Stomach smooth muscle (tissue), 2 donors: Measurements from ENCODE around the gene FBXW2.

ENCODE experiments used
- H3K27ac ChIP-seq: one replicate; pipeline ENCODE4 v1.7.0; 2013; ENCODE audit warnings: mild to moderate bottlenecking, low read length, inconsistent platforms
- H3K27me3 ChIP-seq, 2 donors: one replicate each; pipeline ENCODE4 v1.7.0; 2013; ENCODE audit warnings: low read length in 2 of 2; ENCODE audit not compliant: insufficient read depth in 2 of 2, control insufficient read depth in 1 of 2
- H3K36me3 ChIP-seq, 2 donors: one replicate each; pipeline ENCODE4 v1.7.0; 2013; ENCODE audit warnings: low read length in 2 of 2; ENCODE audit not compliant: control insufficient read depth in 2 of 2, insufficient read depth in 2 of 2
- H3K4me1 ChIP-seq: one replicate; pipeline ENCODE4 v1.7.0; 2013; ENCODE audit warnings: low read length; ENCODE audit not compliant: control insufficient read depth, insufficient read depth
- H3K4me3 ChIP-seq, 2 donors: one replicate each; pipeline ENCODE4 v1.7.0; 2013; ENCODE audit warnings: low read length in 2 of 2
- H3K9ac ChIP-seq, 2 donors: one replicate each; pipeline ENCODE4 v1.7.0; 2013; ENCODE audit warnings: low read length in 2 of 2, mild to moderate bottlenecking in 1 of 2
- H3K9me3 ChIP-seq, 2 donors: one replicate each; pipeline ENCODE4 v1.7.0; 2013; ENCODE audit warnings: low read length in 2 of 2; ENCODE audit not compliant: control insufficient read depth in 2 of 2
- donor health status: healthy.
- donor health status: Pancreatic carcinoma.

The FBXW2 gene

GRCh38 chr9:120733190-120733589 is 60.0 kb downstream of the FBXW2 start:
- Histone ChIP-seq H3K27me3 (no peaks in the 10 kb centered on the region), H3K36me3 (no peaks in the 10 kb centered on the region), H3K4me1 (peaks cover 7% of the 10 kb centered on the region), H3K4me3 (no peak overlapping the region), H3K9me3 (no peaks in the 10 kb centered on the region), H3K9ac (no peak overlapping the region), H3K27ac (no peak overlapping the region)

GRCh38 chr9:120730654-120731514 is 62.3 kb downstream of the FBXW2 start:
- H3K9ac ChIP-seq: no peak overlapping the region
- no peaks in the 10 kb centered on the region for H3K27me3 ChIP-seq
- peak overlapping the region; percentile 31 for H3K27ac ChIP-seq
- peaks cover 7% of the 10 kb centered on the region for H3K4me1 ChIP-seq
- H3K9me3 ChIP-seq: no peaks in the 10 kb centered on the region
- no peak overlapping the region for H3K4me3 ChIP-seq
- H3K36me3 ChIP-seq: no peaks in the 10 kb centered on the region

- no peak overlapping the region for H3K9ac ChIP-seq
- no peak overlapping the region for H3K4me3 ChIP-seq
- no peaks in the 10 kb centered on the region for H3K27me3 ChIP-seq
- H3K9me3 ChIP-seq: no peaks in the 10 kb centered on the region
- peaks cover 5% of the 10 kb centered on the region for H3K4me1 ChIP-seq
- no peaks in the 10 kb centered on the region for H3K36me3 ChIP-seq
- no peak overlapping the region for H3K27ac ChIP-seq
Measured at GRCh38 chr9:120729791-120730241, 63.4 kb downstream of the FBXW2 start.

- Histone ChIP-seq H3K9me3 (no peaks in the 10 kb centered on the region), H3K27me3 (no peaks in the 10 kb centered on the region), H3K9ac (no peak overlapping the region), H3K27ac (no peak overlapping the region), H3K4me1 (peaks cover 4% of the 10 kb centered on the region), H3K4me3 (no peak overlapping the region), H3K36me3 (no peaks in the 10 kb centered on the region)
Measured at GRCh38 chr9:120726484-120726883, 66.7 kb downstream of the FBXW2 start.

GRCh38 chr9:120725907-120726306 is 67.3 kb downstream of the FBXW2 start:
- H3K27me3 ChIP-seq: no peaks in the 10 kb centered on the region
- H3K4me1 ChIP-seq: peaks cover under 1% of the 10 kb centered on the region
- no peak overlapping the region for H3K27ac ChIP-seq
- H3K9ac ChIP-seq: no peak overlapping the region
- no peak overlapping the region for H3K4me3 ChIP-seq
- H3K9me3 ChIP-seq: no peaks in the 10 kb centered on the region
- no peaks in the 10 kb centered on the region for H3K36me3 ChIP-seq

GRCh38 chr9:120724757-120725400 is 68.3 kb downstream of the FBXW2 start:
- H3K4me3 ChIP-seq: no peak overlapping the region

GRCh38 chr9:120723565-120723964 is 69.7 kb downstream of the FBXW2 start:
- Histone ChIP-seq H3K27me3 (no peaks in the 10 kb centered on the region), H3K9me3 (no peaks in the 10 kb centered on the region), H3K4me3 (no peak overlapping the region), H3K4me1 (no peaks in the 10 kb centered on the region), H3K27ac (no peak overlapping the region), H3K36me3 (no peaks in the 10 kb centered on the region), H3K9ac (no peak overlapping the region)

More at GRCh38 chr9:120724757-120725400, 68.3 kb downstream of the FBXW2 start:
- H3K9me3 ChIP-seq: no peaks in the 10 kb centered on the region
- no peaks in the 10 kb centered on the region for H3K27me3 ChIP-seq
- no peaks in the 10 kb centered on the region for H3K36me3 ChIP-seq
- H3K4me1 ChIP-seq: no peaks in the 10 kb centered on the region
- H3K9ac ChIP-seq: no peak overlapping the region
- no peak overlapping the region for H3K27ac ChIP-seq

GRCh38 chr9:120720404-120720803 is 72.8 kb downstream of the FBXW2 start:
- H3K27me3 ChIP-seq: no peaks in the 10 kb centered on the region

GRCh38 chr9:120718316-120718715 is 74.9 kb downstream of the FBXW2 start:
- H3K4me1 ChIP-seq: peaks cover 11% of the 10 kb centered on the region
- no peak overlapping the region for H3K4me3 ChIP-seq
- H3K27ac ChIP-seq: no peak overlapping the region
- H3K9me3 ChIP-seq: no peaks in the 10 kb centered on the region
- H3K36me3 ChIP-seq: no peaks in the 10 kb centered on the region
- no peaks in the 10 kb centered on the region for H3K27me3 ChIP-seq
- no peak overlapping the region for H3K9ac ChIP-seq

More at GRCh38 chr9:120720404-120720803, 72.8 kb downstream of the FBXW2 start:
- no peak overlapping the region for H3K4me3 ChIP-seq
- no peaks in the 10 kb centered on the region for H3K9me3 ChIP-seq
- peaks cover 3% of the 10 kb centered on the region for H3K4me1 ChIP-seq
- H3K36me3 ChIP-seq: no peaks in the 10 kb centered on the region
- no peak overlapping the region for H3K27ac ChIP-seq
- no peak overlapping the region for H3K9ac ChIP-seq

GRCh38 chr9:120717176-120717575 is 76.0 kb downstream of the FBXW2 start:
- H3K27ac ChIP-seq: no peak overlapping the region
- H3K36me3 ChIP-seq: no peaks in the 10 kb centered on the region
- H3K9ac ChIP-seq: no peak overlapping the region
- H3K4me3 ChIP-seq: no peak overlapping the region
- peaks cover 17% of the 10 kb centered on the region for H3K4me1 ChIP-seq
- H3K9me3 ChIP-seq: no peaks in the 10 kb centered on the region
- no peaks in the 10 kb centered on the region for H3K27me3 ChIP-seq

- no peak overlapping the region for H3K27ac ChIP-seq
- no peak overlapping the region for H3K4me3 ChIP-seq
- no peak overlapping the region for H3K9ac ChIP-seq
- no peaks in the 10 kb centered on the region for H3K36me3 ChIP-seq
- H3K9me3 ChIP-seq: no peaks in the 10 kb centered on the region
- no peaks in the 10 kb centered on the region for H3K27me3 ChIP-seq
- H3K4me1 ChIP-seq: peaks cover 17% of the 10 kb centered on the region
Measured at GRCh38 chr9:120716483-120716882, 76.7 kb downstream of the FBXW2 start.
